HEK293 (cell line): ENCODE measurements around the gene BCAN.

Experiments used
- BCL11A ChIP-seq: fragments of 450-650 bp; formaldehyde crosslinking; IDR thresholded peaks from 2 replicates; pipeline ENCODE4 v1.5.1; 2016; ENCODE audit warnings: low read depth, missing biosample characterization, missing genetic modification characterization
- BCL11B ChIP-seq: fragments of 450-650 bp; formaldehyde crosslinking; IDR thresholded peaks from 2 replicates; pipeline ENCODE4 v1.5.1; 2016; ENCODE audit warnings: low read depth, missing biosample characterization, missing genetic modification characterization
- CTCF ChIP-seq: fragments of 450-650 bp; formaldehyde crosslinking; IDR thresholded peaks from 2 replicates; pipeline ENCODE4 v1.5.1; 2016; ENCODE audit warnings: missing biosample characterization, missing genetic modification characterization
- EGR2 ChIP-seq: fragments of 450-650 bp; formaldehyde crosslinking; IDR thresholded peaks from 2 replicates; pipeline ENCODE4 v1.5.1; 2016; ENCODE audit warnings: low read depth, missing biosample characterization, missing genetic modification characterization
- GLIS1 ChIP-seq: fragments of 450-650 bp; formaldehyde crosslinking; IDR thresholded peaks from 2 replicates; pipeline ENCODE4 v1.5.1; 2016; ENCODE audit warnings: missing biosample characterization, missing genetic modification characterization
- GLIS2 ChIP-seq: fragments of 450-650 bp; formaldehyde crosslinking; IDR thresholded peaks from 2 replicates; pipeline ENCODE4 v1.5.1; 2016; ENCODE audit warnings: missing biosample characterization, missing genetic modification characterization
- HIC1 ChIP-seq: fragments of 450-650 bp; formaldehyde crosslinking; IDR thresholded peaks from 2 replicates; pipeline ENCODE4 v1.5.1; 2016; ENCODE audit warnings: missing biosample characterization, missing genetic modification characterization
- HOXC10 ChIP-seq: sonication (generic); formaldehyde crosslinking; IDR thresholded peaks from 2 replicates; pipeline ENCODE4 v1.8.1; 2023; ENCODE audit warnings: mild to moderate bottlenecking, missing genetic modification reagents
- KLF1 ChIP-seq: fragments of 450-650 bp; formaldehyde crosslinking; IDR thresholded peaks from 2 replicates; pipeline ENCODE4 v1.5.1; 2016; ENCODE audit warnings: missing biosample characterization, missing genetic modification characterization
- KLF10 ChIP-seq: fragments of 450-650 bp; IDR thresholded peaks from 2 replicates; pipeline ENCODE4 v1.5.1; 2018; ENCODE audit warnings: missing biosample characterization, mild to moderate bottlenecking, missing genetic modification characterization
- KLF17 ChIP-seq: fragments of 450-650 bp; formaldehyde crosslinking; IDR thresholded peaks from 2 replicates; pipeline ENCODE4 v1.5.1; 2016; ENCODE audit warnings: missing biosample characterization, missing genetic modification characterization
- KLF8 ChIP-seq: fragments of 450-650 bp; formaldehyde crosslinking; IDR thresholded peaks from 2 replicates; pipeline ENCODE4 v1.5.1; 2016; ENCODE audit warnings: missing biosample characterization, missing genetic modification characterization
- MZF1 ChIP-seq: fragments of 450-650 bp; formaldehyde crosslinking; IDR thresholded peaks from 2 replicates; pipeline ENCODE4 v1.5.1; 2017; ENCODE audit warnings: missing biosample characterization, missing genetic modification characterization, borderline replicate concordance
- SP3 ChIP-seq: fragments of 450-650 bp; formaldehyde crosslinking; IDR thresholded peaks from 2 replicates; pipeline ENCODE4 v1.5.1; 2016; ENCODE audit warnings: missing biosample characterization, missing genetic modification characterization
- ZBTB10 ChIP-seq: fragments of 450-650 bp; formaldehyde crosslinking; IDR thresholded peaks from 2 replicates; pipeline ENCODE4 v1.5.1; 2016; ENCODE audit warnings: missing biosample characterization, missing genetic modification characterization
- ZBTB8A ChIP-seq: fragments of 450-650 bp; formaldehyde crosslinking; IDR thresholded peaks from 2 replicates; pipeline ENCODE4 v1.5.1; 2016; ENCODE audit warnings: missing biosample characterization, missing genetic modification characterization
- ZEB2 ChIP-seq: fragments of 450-650 bp; formaldehyde crosslinking; IDR thresholded peaks from 2 replicates; pipeline ENCODE4 v1.5.1; 2016; ENCODE audit warnings: missing biosample characterization, missing genetic modification characterization
- ZNF121 ChIP-seq: fragments of 450-650 bp; formaldehyde crosslinking; IDR thresholded peaks from 2 replicates; pipeline ENCODE4 v1.5.1; 2016; ENCODE audit warnings: missing biosample characterization, missing genetic modification characterization
- ZNF2 ChIP-seq: fragments of 450-650 bp; formaldehyde crosslinking; IDR thresholded peaks from 2 replicates; pipeline ENCODE4 v1.5.1; 2016; ENCODE audit warnings: missing biosample characterization, missing genetic modification characterization
- ZNF324 ChIP-seq: fragments of 450-650 bp; formaldehyde crosslinking; IDR thresholded peaks from 2 replicates; pipeline ENCODE4 v1.5.1; 2016; ENCODE audit warnings: missing biosample characterization, missing genetic modification characterization
- ZNF335 ChIP-seq: fragments of 450-650 bp; formaldehyde crosslinking; conservative IDR thresholded peaks from 2 replicates; pipeline ENCODE4 v1.5.1; 2016; ENCODE audit warnings: missing biosample characterization, missing genetic modification characterization
- ZNF341 ChIP-seq: fragments of 450-650 bp; formaldehyde crosslinking; IDR thresholded peaks from 2 replicates; pipeline ENCODE4; 2016; ENCODE audit warnings: low read depth, missing biosample characterization, missing genetic modification characterization
- ZNF404 ChIP-seq: fragments of 450-650 bp; formaldehyde crosslinking; IDR thresholded peaks from 2 replicates; pipeline ENCODE4 v1.5.1; 2017; ENCODE audit warnings: missing biosample characterization, missing genetic modification characterization
- ZNF501 ChIP-seq: fragments of 450-650 bp; formaldehyde crosslinking; IDR thresholded peaks from 2 replicates; pipeline ENCODE4 v1.5.1; 2016; ENCODE audit warnings: missing biosample characterization, missing genetic modification characterization
- ZNF558 ChIP-seq: fragments of 450-650 bp; formaldehyde crosslinking; IDR thresholded peaks from 2 replicates; pipeline ENCODE4 v1.5.1; 2016; ENCODE audit warnings: missing biosample characterization, missing genetic modification characterization
- ZNF704 ChIP-seq: fragments of 450-650 bp; formaldehyde crosslinking; IDR thresholded peaks from 2 replicates; pipeline ENCODE4 v1.5.1; 2016; ENCODE audit warnings: missing biosample characterization, missing genetic modification characterization
- TF ChIP-seq, protein P1 (sequence below): fragments of 450-650 bp; formaldehyde crosslinking; IDR thresholded peaks from 2 replicates; pipeline ENCODE4 v1.5.1; 2016; ENCODE audit warnings: missing biosample characterization, missing genetic modification characterization
- TF ChIP-seq, protein P2 (sequence below): fragments of 450-650 bp; IDR thresholded peaks from 2 replicates; pipeline ENCODE4 v1.5.1; 2018; ENCODE audit warnings: missing biosample characterization, missing genetic modification characterization

The BCAN gene

DNA sequence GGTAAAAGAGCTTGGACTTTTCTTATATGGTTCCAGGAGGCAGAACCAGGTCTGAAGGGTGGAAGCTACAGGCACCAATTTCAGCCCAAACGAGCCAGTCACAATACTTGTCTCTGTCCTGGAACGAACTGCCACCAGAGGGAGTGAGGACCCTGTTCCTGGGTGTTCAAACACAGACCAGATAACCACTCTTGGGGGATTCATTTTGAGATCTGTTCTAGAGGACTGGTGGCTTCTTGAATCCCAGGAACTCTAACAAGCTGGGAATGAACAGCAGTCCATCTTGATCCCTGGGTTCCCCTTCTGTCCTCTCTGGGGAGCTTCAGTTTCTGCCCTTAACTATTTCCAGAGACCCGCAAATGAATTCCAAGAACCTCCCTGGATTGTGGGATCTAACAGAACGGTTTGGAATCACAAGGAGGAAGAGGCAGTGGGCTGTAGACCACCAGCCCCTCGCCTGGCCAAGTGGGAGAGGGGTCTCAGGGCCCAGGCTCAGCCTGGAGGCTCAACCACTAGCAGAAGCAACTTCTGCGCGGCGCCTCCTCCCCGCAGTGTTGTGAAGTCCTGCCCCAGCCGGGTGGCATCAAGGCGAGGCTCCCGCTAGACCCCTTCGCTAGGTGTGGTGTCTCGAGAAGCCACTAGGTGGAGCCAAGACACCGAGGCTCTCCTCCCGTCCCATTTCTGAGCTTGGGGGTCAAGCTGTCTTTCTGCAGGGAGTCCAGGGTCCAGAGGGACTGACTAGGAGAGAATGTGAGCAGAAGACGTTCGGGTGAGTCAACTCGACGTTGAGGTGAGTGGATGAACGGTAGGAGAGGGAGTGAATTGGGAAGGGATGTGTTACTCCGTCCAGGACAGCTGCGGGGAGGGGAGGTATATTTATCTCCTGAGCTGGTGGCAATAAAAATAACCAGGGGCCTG is 47.4 kb downstream of the BCAN start (continued):
- peak; percentile 96 for TF ChIP-seq GLIS2
- peak; percentile 47; the same call in 1 of the 2 replicates for TF ChIP-seq KLF10 (tag by site-specific recombination)
- TF ChIP-seq, protein P1, sequence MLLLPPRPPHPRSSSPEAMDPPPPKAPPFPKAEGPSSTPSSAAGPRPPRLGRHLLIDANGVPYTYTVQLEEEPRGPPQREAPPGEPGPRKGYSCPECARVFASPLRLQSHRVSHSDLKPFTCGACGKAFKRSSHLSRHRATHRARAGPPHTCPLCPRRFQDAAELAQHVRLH (tag by site-specific recombination): no peak
- TF ChIP-seq ZNF404: no peak
- peak; percentile 13; the same call in 1 of the 2 replicates for TF ChIP-seq ZBTB10 (tag by site-specific recombination)
- peak; percentile 99 for TF ChIP-seq MZF1
- no peak for TF ChIP-seq EGR2 (tag by site-specific recombination)
- 0 out of 2 replicates have a peak, but pooled peaks have one; percentile 44 for TF ChIP-seq ZNF558 (tag by site-specific recombination)
- TF ChIP-seq ZNF341 (tag by site-specific recombination): peak; percentile 32
- peak; percentile 20; the same call in 1 of the 2 replicates for TF ChIP-seq ZNF2 (tag by site-specific recombination)
- peak; percentile 92; the same call in 1 of the 2 replicates for TF ChIP-seq GLIS1 (tag by site-specific recombination)
- no peak for TF ChIP-seq ZNF121
- no peak for TF ChIP-seq HOXC10 (CRISPR knock-in tag)
- TF ChIP-seq, protein P2, sequence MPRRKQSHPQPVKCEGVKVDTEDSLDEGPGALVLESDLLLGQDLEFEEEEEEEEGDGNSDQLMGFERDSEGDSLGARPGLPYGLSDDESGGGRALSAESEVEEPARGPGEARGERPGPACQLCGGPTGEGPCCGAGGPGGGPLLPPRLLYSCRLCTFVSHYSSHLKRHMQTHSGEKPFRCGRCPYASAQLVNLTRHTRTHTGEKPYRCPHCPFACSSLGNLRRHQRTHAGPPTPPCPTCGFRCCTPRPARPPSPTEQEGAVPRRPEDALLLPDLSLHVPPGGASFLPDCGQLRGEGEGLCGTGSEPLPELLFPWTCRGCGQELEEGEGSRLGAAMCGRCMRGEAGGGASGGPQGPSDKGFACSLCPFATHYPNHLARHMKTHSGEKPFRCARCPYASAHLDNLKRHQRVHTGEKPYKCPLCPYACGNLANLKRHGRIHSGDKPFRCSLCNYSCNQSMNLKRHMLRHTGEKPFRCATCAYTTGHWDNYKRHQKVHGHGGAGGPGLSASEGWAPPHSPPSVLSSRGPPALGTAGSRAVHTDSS (tag by site-specific recombination): no peak
- no peak for TF ChIP-seq ZNF704
- 0 out of 2 replicates have a peak, but pooled peaks have one; percentile 11 for TF ChIP-seq KLF1 (tag by site-specific recombination)
- TF ChIP-seq CTCF: peak; percentile 94
- peak; percentile 31; the same call in 1 of the 2 replicates for TF ChIP-seq BCL11A (tag by site-specific recombination)
- TF ChIP-seq ZBTB8A (tag by site-specific recombination): peak; percentile 18
- peak; percentile 43; the same call in 1 of the 2 replicates for TF ChIP-seq SP3 (tag by site-specific recombination)
- TF ChIP-seq ZNF335 (tag by site-specific recombination): peak; percentile 86
- peak; percentile 37; the same call in 1 of the 2 replicates for TF ChIP-seq KLF17 (tag by site-specific recombination)
- peak; percentile 64 for TF ChIP-seq ZNF324 (tag by site-specific recombination)
- TF ChIP-seq BCL11B: no peak
- peak; percentile 50; the same call in 1 of the 2 replicates for TF ChIP-seq ZEB2 (tag by site-specific recombination)
- TF ChIP-seq HIC1 (tag by site-specific recombination): peak; percentile 69
- peak; percentile 64 for TF ChIP-seq ZNF501
- peak; percentile 17; the same call in 1 of the 2 replicates for TF ChIP-seq KLF8 (tag by site-specific recombination)
